HepG2 (cell line): ENCODE results near the gene VGLL4. TPM values are rescaled to one million over a fixed set of nuclear protein-coding genes. Genes with fewer than 3 reads are reported as not detected.
A peak's percentile ranks its signal among the peaks of the same experiment; 100 is the strongest.

Experiments used
- ATAC-seq: fragments of 200-7000 bp; cut with Tn5 transposase; 3 replicates; pipeline ENCODE4 v1.9.1; 2020; ENCODE audit warnings: mild to moderate bottlenecking, moderate library complexity
- BruUV-seq: library from RNA; stranded (reverse); fragments of 400-500 nt; replicated peaks from 2 replicates; lab custom pipeline; 2021; lab: Mats Ljungman, UMichigan
- CTCF ChIA-PET: fragments of 300-600 bp; formaldehyde crosslinking; extraction: SDS; loops from one replicate; lab custom pipeline; 2021; ENCODE audit warnings: low total read pairs, inconsistent platforms, low intra/inter-chr PET ratio; lab: Yijun Ruan, JAX
- POLR2A ChIA-PET: fragments of 350-600 bp; sonication (Branson Sonifier 250); formaldehyde crosslinking; loops from one replicate; lab custom pipeline; 2020; ENCODE audit warnings: antibody characterized with exemption, inconsistent platforms; lab: Yijun Ruan, JAX
- DNase-seq: peaks from one replicate; pipeline ENCODE4 v3.0.0-alpha.2; 2015; ENCODE audit warnings: low spot score
- FAIRE-seq: peaks from 3 replicates; lab custom pipeline; 2011; peaks lifted over from hg19 to GRCh38; lab: Jason Lieb, UNC
- H2AFZ ChIP-seq: one replicate; pipeline ENCODE4 v1.6.1; 2011; ENCODE audit warnings: low read length, inconsistent platforms
- H3K27ac ChIP-seq: fragments of 300-600 bp; 3 replicates; pipeline ENCODE4 v1.8.0; 2011; ENCODE audit warnings: mixed run types, mild to moderate bottlenecking, mixed read lengths, low read length, inconsistent platforms; ENCODE audit not compliant: insufficient read depth; ENCODE audit errors: extremely low read length
- H3K27me3 ChIP-seq, 2 experiments: fragments of 200-600 bp in 1 of 2; 2 replicates in 1 of 2; 3 replicates in 1 of 2; pipeline versions ENCODE4 v1.6.0 to v1.8.0; 2011; ENCODE audit warnings: low read length in 2 of 2, mild to moderate bottlenecking in 2 of 2, moderate library complexity in 2 of 2, inconsistent platforms in 1 of 2; ENCODE audit not compliant: insufficient read depth in 2 of 2, control insufficient read depth in 1 of 2
- H3K36me3 ChIP-seq, 2 experiments: fragments of 200-600 bp in 1 of 2; replicated peaks in 1 of 2; 2 replicates in 1 of 2; 3 replicates in 1 of 2; pipeline versions ENCODE4 v1.5.1 to v1.8.0; 2011; ENCODE audit warnings: low read length in 2 of 2, inconsistent platforms in 1 of 2; ENCODE audit not compliant: insufficient read depth in 2 of 2, control insufficient read depth in 1 of 2
- H3K4me1 ChIP-seq: 2 replicates; pipeline ENCODE4 v1.5.1; 2012; ENCODE audit warnings: low read length, inconsistent platforms; ENCODE audit not compliant: insufficient read depth
- H3K4me2 ChIP-seq: 2 replicates; pipeline ENCODE4 v1.6.0; 2011; ENCODE audit warnings: low read depth, low read length, inconsistent platforms
- H3K4me3 ChIP-seq, 3 experiments: fragments of 200-600 bp in 1 of 3; sonication (generic), shearing (Covaris generic) in 1 of 3; replicated peaks in 1 of 3; 2 replicates each; pipeline ENCODE4 v1.5.1; 2011 to 2016; ENCODE audit warnings: low read length in 3 of 3, inconsistent platforms in 2 of 3, low read depth in 2 of 3, mild to moderate bottlenecking in 2 of 3, control low read depth in 1 of 3, mixed read lengths in 1 of 3; ENCODE audit not compliant: insufficient read depth in 1 of 3
- H3K79me2 ChIP-seq: one replicate; pipeline ENCODE4 v1.6.1; 2011; ENCODE audit warnings: low read length, inconsistent platforms; ENCODE audit not compliant: insufficient read depth
- H3K9ac ChIP-seq: 2 replicates; pipeline ENCODE4 v1.6.0; 2011; ENCODE audit warnings: mild to moderate bottlenecking, low read depth, low read length, inconsistent platforms; ENCODE audit not compliant: insufficient read depth
- H3K9me3 ChIP-seq: 2 replicates; pipeline ENCODE4 v1.5.1; 2012; ENCODE audit warnings: mild to moderate bottlenecking, low read length
- H4K20me1 ChIP-seq: 2 replicates; pipeline ENCODE4 v1.6.0; 2011; ENCODE audit warnings: inconsistent platforms, mild to moderate bottlenecking, low read length, moderate library complexity; ENCODE audit not compliant: insufficient read depth
- CEBPG ChIP-seq: IDR thresholded peaks from 2 replicates; pipeline ENCODE4 v1.6.1; 2016
- GATAD2A ChIP-seq: IDR thresholded peaks from 2 replicates; pipeline ENCODE4 v1.6.1; 2016
- NR2F2 ChIP-seq: IDR thresholded peaks from 2 replicates; pipeline ENCODE4 v1.6.1; 2012; ENCODE audit warnings: low read depth, inconsistent platforms, borderline replicate concordance
- PAWR ChIP-seq: sonication (generic); formaldehyde crosslinking; IDR thresholded peaks from 2 replicates; pipeline ENCODE4 v1.4.0; 2020; ENCODE audit warnings: missing genetic modification reagents, mild to moderate bottlenecking, borderline replicate concordance
- PPARG ChIP-seq: conservative IDR thresholded peaks from 2 replicates; pipeline ENCODE4 v1.6.1; 2016; ENCODE audit warnings: missing biosample characterization, missing genetic modification reagents
- RARG ChIP-seq: sonication (generic); formaldehyde crosslinking; IDR thresholded peaks from 2 replicates; pipeline ENCODE4 v1.4.0; 2020; ENCODE audit warnings: low read depth, mild to moderate bottlenecking, missing genetic modification reagents
- ZKSCAN5 ChIP-seq: sonication (generic); formaldehyde crosslinking; IDR thresholded peaks from 2 replicates; pipeline ENCODE4 v1.5.1; 2020; ENCODE audit warnings: mild to moderate bottlenecking, missing genetic modification reagents
- ZNF136 ChIP-seq: sonication (generic); formaldehyde crosslinking; IDR thresholded peaks from 2 replicates; pipeline ENCODE4 v1.8.1; 2022; ENCODE audit warnings: low read depth, mild to moderate bottlenecking, moderate library complexity, missing genetic modification reagents
- ZNF224 ChIP-seq: sonication (generic); formaldehyde crosslinking; IDR thresholded peaks from 2 replicates; pipeline ENCODE4 v1.5.0; 2020; ENCODE audit warnings: mild to moderate bottlenecking, missing genetic modification reagents
- ZNF547 ChIP-seq: sonication (generic); formaldehyde crosslinking; IDR thresholded peaks from 2 replicates; pipeline ENCODE4 v1.5.1; 2020; ENCODE audit warnings: mild to moderate bottlenecking, missing genetic modification reagents
- WGBS: methylation state at CpG from one replicate; pipeline ENCODE4 v1.1.6; 2017; ENCODE audit warnings: low lambda C conversion rate; 5-methylcytosine and 5-hydroxymethylcytosine counted together
- in situ Hi-C: cut with HindIII; loops from 2 replicates; pipeline ENCODE4 v1.10.0; 2017; ENCODE audit warnings: low pct_unique_long_range_greater_than_20kb; ENCODE audit not compliant: extremely low pct_ligation_motif_present
- intact Hi-C: fragments of 100-400 bp; cut with micrococcal nuclease; formaldehyde crosslinking; loops from one replicate; pipeline ENCODE4 v1.10.0; 2022; ENCODE audit not compliant: unreplicated experiment
- polyA plus RNA-seq, 8 experiments: library from polyadenylated mRNA; depleted of rRNA in 3 of 8; stranded (reverse) in 7 of 8; unstranded in 1 of 8; fragments of >200 nt; fragmentation: Illumina TruSeq in 4 of 8; extraction: Trizol in 4 of 8; gene quantifications; 2 replicates each; pipeline versions ENCODE4 v1.2.1 to v1.2.3, GENCODE V29; 2011 to 2016; ENCODE audit warnings: low read depth in 4 of 8, missing spikeins in 1 of 8, mixed read lengths in 1 of 8; ENCODE audit not compliant: insufficient read depth in 1 of 8
- total RNA-seq, 5 experiments: library from RNA; depleted of rRNA; stranded (reverse); fragments of >200 nt; fragmentation: Illumina TruSeq; extraction: Trizol; gene quantifications; 2 replicates each; pipeline ENCODE4 v1.2.3, GENCODE V29; 2016; ENCODE audit warnings: low read depth in 1 of 5
- TF ChIP-seq, protein P1 (sequence below): sonication (generic); formaldehyde crosslinking; IDR thresholded peaks from 2 replicates; pipeline ENCODE4 v1.4.0; 2020; ENCODE audit warnings: missing genetic modification reagents, borderline replicate concordance
- TF ChIP-seq, protein P2 (sequence below): sonication (generic); formaldehyde crosslinking; IDR thresholded peaks from 2 replicates; pipeline ENCODE4 v1.8.1; 2023; ENCODE audit warnings: missing genetic modification reagents, mild to moderate bottlenecking, borderline replicate concordance
- TF ChIP-seq, protein P3 (sequence below): sonication (generic); formaldehyde crosslinking; IDR thresholded peaks from 2 replicates; pipeline ENCODE4 v1.4.0; 2020; ENCODE audit warnings: mild to moderate bottlenecking, missing genetic modification reagents
- TF ChIP-seq, protein P4 (sequence below): sonication (generic); formaldehyde crosslinking; IDR thresholded peaks from 2 replicates; pipeline ENCODE4 v1.5.0; 2020; ENCODE audit warnings: mild to moderate bottlenecking, missing genetic modification reagents

The VGLL4 gene
- total and polyA plus RNA-seq, 2 of the 13 experiments (the other 11 are each of a cell fraction or from before 2014, with no cell fraction given) = 23.2 to 39.0 TPM

DNA sequence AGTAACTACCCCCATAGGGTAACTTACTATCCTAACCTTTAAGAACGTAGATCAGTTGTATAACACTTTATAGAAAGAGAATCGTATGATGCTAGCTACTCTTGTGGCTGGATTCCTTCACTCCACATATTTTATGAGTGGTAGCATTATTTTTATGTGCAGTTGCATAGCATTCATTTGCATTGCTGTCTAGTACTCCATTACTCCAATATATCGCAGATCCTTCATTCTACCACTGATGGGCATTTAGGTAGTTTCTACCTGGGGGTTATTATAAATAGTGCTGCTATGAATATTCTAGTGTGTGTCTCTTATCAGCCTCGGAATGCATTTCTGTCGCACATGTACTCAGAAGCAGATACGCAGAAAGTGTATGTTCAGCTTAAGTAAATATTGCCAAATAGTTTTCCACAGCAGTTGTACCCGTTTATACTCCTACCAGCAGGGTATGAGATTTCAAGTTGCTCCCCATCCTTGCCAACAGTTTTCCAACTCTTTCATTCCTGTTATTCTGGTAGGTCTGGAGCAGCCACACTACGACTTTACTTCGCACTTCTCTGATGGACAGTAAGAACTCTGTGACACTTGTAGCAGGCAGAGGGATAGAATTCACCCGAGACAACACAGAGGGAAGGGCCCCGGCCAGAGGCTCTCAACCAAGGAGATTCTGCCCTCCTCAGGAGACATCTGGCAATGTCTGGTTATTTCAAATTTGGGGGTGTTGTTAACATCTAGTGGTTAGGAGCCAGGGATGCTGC is 9.8 kb upstream of the VGLL4 start:
- H3K79me2 ChIP-seq = no peaks in the 10 kb centered on the region
- no peak for FAIRE-seq
- H3K9ac ChIP-seq = no peak overlapping the region
- no peak overlapping the region for H3K27ac ChIP-seq
- H4K20me1 ChIP-seq = no peaks in the 10 kb centered on the region; the same call in 1 of the 2 replicates
- BruUV-seq = no TSS peak
- no peak overlapping the region for H2AFZ ChIP-seq
- H3K36me3 ChIP-seq = no peaks in the 10 kb centered on the region
- peak; percentile 79 for ATAC-seq
- in situ Hi-C loops (loop anchor here (5.0 to 10.0 kb wide), 2 partner anchors 271 to 419 kb away; no protein-coding TSS in a partner anchor), intact Hi-C loops (loop anchor here (2.0 to 5.0 kb wide), 2 partner anchors 273 to 416 kb away; no protein-coding TSS in a partner anchor)
- no peaks in the 10 kb centered on the region for H3K27me3 ChIP-seq
- CTCF ChIA-PET = interaction anchor here (2.1 kb wide), 1 partner anchor 148 kb away, joined by 6 read pairs; no protein-coding TSS in a partner anchor
- H3K4me2 ChIP-seq = no peak overlapping the region
- WGBS = 35% methylated on average over 11 of the region's 11 CpGs
- peaks cover 14% of the 10 kb centered on the region for H3K4me1 ChIP-seq
- H3K4me3 ChIP-seq = no peak overlapping the region
- peak; percentile 57 for DNase-seq
- POLR2A ChIA-PET = no interaction called here
- no peaks in the 10 kb centered on the region for H3K9me3 ChIP-seq
- TF ChIP-seq ZKSCAN5 (CRISPR knock-in tag) (no peak), NR2F2 (no peak), GATAD2A (peak; percentile 45; the same call in 1 of the 2 replicates), PPARG (no peak), ZNF547 (CRISPR knock-in tag) (no peak), ZNF224 (CRISPR knock-in tag) (no peak), PAWR (CRISPR knock-in tag) (no peak), ZNF136 (CRISPR knock-in tag) (no peak), RARG (CRISPR knock-in tag) (no peak), CEBPG (peak; percentile 82)
- TF ChIP-seq, protein P1, sequence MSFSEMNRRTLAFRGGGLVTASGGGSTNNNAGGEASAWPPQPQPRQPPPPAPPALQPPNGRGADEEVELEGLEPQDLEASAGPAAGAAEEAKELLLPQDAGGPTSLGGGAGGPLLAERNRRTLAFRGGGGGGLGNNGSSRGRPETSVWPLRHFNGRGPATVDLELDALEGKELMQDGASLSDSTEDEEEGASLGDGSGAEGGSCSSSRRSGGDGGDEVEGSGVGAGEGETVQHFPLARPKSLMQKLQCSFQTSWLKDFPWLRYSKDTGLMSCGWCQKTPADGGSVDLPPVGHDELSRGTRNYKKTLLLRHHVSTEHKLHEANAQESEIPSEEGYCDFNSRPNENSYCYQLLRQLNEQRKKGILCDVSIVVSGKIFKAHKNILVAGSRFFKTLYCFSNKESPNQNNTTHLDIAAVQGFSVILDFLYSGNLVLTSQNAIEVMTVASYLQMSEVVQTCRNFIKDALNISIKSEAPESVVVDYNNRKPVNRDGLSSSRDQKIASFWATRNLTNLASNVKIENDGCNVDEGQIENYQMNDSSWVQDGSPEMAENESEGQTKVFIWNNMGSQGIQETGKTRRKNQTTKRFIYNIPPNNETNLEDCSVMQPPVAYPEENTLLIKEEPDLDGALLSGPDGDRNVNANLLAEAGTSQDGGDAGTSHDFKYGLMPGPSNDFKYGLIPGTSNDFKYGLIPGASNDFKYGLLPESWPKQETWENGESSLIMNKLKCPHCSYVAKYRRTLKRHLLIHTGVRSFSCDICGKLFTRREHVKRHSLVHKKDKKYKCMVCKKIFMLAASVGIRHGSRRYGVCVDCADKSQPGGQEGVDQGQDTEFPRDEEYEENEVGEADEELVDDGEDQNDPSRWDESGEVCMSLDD (CRISPR knock-in tag) = no peak
- TF ChIP-seq, protein P2, sequence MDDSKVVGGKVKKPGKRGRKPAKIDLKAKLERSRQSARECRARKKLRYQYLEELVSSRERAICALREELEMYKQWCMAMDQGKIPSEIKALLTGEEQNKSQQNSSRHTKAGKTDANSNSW (CRISPR knock-in tag) = no peak
- TF ChIP-seq, protein P3, sequence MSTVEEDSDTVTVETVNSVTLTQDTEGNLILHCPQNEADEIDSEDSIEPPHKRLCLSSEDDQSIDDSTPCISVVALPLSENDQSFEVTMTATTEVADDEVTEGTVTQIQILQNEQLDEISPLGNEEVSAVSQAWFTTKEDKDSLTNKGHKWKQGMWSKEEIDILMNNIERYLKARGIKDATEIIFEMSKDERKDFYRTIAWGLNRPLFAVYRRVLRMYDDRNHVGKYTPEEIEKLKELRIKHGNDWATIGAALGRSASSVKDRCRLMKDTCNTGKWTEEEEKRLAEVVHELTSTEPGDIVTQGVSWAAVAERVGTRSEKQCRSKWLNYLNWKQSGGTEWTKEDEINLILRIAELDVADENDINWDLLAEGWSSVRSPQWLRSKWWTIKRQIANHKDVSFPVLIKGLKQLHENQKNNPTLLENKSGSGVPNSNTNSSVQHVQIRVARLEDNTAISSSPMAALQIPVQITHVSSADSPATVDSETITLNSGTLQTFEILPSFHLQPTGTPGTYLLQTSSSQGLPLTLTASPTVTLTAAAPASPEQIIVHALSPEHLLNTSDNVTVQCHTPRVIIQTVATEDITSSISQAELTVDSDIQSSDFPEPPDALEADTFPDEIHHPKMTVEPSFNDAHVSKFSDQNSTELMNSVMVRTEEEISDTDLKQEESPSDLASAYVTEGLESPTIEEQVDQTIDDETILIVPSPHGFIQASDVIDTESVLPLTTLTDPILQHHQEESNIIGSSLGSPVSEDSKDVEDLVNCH (CRISPR knock-in tag) = no peak
- TF ChIP-seq, protein P4, sequence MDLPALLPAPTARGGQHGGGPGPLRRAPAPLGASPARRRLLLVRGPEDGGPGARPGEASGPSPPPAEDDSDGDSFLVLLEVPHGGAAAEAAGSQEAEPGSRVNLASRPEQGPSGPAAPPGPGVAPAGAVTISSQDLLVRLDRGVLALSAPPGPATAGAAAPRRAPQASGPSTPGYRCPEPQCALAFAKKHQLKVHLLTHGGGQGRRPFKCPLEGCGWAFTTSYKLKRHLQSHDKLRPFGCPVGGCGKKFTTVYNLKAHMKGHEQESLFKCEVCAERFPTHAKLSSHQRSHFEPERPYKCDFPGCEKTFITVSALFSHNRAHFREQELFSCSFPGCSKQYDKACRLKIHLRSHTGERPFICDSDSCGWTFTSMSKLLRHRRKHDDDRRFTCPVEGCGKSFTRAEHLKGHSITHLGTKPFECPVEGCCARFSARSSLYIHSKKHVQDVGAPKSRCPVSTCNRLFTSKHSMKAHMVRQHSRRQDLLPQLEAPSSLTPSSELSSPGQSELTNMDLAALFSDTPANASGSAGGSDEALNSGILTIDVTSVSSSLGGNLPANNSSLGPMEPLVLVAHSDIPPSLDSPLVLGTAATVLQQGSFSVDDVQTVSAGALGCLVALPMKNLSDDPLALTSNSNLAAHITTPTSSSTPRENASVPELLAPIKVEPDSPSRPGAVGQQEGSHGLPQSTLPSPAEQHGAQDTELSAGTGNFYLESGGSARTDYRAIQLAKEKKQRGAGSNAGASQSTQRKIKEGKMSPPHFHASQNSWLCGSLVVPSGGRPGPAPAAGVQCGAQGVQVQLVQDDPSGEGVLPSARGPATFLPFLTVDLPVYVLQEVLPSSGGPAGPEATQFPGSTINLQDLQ (CRISPR knock-in tag) = no peak
